ENCODE measurements around the gene HES4. TPM values are rescaled to one million over a fixed set of nuclear protein-coding genes. Genes with fewer than 3 reads are reported as not detected.

The HES4 gene
- total and polyA plus RNA-seq, 7 donors, result 2.3 to 21.8 (median 12.3) TPM

GRCh38 chr1:975365-975764 is 24.5 kb downstream of the HES4 start:
- TF ChIP-seq, protein P1, sequence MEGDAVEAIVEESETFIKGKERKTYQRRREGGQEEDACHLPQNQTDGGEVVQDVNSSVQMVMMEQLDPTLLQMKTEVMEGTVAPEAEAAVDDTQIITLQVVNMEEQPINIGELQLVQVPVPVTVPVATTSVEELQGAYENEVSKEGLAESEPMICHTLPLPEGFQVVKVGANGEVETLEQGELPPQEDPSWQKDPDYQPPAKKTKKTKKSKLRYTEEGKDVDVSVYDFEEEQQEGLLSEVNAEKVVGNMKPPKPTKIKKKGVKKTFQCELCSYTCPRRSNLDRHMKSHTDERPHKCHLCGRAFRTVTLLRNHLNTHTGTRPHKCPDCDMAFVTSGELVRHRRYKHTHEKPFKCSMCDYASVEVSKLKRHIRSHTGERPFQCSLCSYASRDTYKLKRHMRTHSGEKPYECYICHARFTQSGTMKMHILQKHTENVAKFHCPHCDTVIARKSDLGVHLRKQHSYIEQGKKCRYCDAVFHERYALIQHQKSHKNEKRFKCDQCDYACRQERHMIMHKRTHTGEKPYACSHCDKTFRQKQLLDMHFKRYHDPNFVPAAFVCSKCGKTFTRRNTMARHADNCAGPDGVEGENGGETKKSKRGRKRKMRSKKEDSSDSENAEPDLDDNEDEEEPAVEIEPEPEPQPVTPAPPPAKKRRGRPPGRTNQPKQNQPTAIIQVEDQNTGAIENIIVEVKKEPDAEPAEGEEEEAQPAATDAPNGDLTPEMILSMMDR (IDR thresholded peaks at IDR 0.05), result no peak
- Histone ChIP-seq H3K36me3 (ENCODE audit: insufficient read depth in 1 of 2, low read depth in 1 of 2) (no peaks in the 10 kb centered on the region), H3K27ac (no peak overlapping the region), H3K4me1 (peaks cover 22% of the 10 kb centered on the region), H3K27me3 (ENCODE audit: insufficient read depth in 3 of 3, low read length in 2 of 3) (peaks cover 0 to 10% (median 0%) of the 10 kb centered on the region in 3 donors), H3K9me3 (no peaks in the 10 kb centered on the region), H3K4me3 (no peak overlapping the region)
- WGBS, 3 donors, result 51 to 61% (median 61%) methylated on average over 8 to 9 of the region's 9 CpGs
- intact Hi-C loops (cut with DNase I), result loop anchor here in 1 of 2 donors (5.0 kb wide), 1 partner anchor 73 kb away; no protein-coding TSS in a partner anchor
- ATAC-seq, result no peak
- no peak for DNase-seq

DNA sequence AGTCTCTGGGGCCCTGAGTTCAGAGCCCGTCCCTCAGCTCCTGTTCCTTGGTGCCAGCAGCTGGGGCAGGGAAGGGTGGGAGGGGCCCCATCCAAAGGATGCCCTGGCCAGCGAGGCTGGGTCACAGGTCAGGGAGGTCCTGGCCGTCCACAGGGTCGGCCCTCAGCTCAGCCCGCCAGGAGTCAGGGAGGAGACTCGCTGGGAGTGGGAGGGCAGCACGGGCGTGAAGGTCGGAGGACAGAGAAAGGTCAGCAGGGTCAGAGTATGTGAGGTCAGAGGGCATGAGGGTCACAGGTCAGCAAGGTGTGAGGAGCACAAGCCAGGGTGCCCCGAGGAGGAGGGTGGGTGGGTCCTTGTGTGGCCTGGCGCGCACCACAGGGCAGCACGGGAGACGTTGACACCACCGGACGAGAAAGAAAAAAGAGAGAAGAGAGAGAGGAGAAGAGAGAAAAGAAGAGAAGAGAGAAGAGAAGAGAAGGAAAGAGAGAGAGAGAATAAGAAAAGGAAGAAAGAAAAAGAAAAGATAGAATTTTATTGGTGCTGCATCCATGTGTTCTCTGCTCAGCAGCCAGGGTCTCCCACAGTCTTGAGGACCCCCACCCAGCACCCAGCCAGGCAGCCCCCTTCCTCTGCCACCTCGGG is 25.1 kb downstream of the HES4 start:
- peak in 1 of 4 donors; percentile 1 for ATAC-seq
- Histone ChIP-seq H3K27ac (no peak overlapping the region), H3K36me3 (ENCODE audit: insufficient read depth in 1 of 2, low read depth in 1 of 2) (no peaks in the 10 kb centered on the region), H3K4me1 (peaks cover 16% of the 10 kb centered on the region), H3K9me3 (no peaks in the 10 kb centered on the region), H3K27me3 (ENCODE audit: insufficient read depth in 3 of 3, low read length in 2 of 3) (peaks cover 0 to 14% (median 0%) of the 10 kb centered on the region in 3 donors), H3K4me3 (no peak overlapping the region)
- peak in 1 of 2 donors; percentile 61 for DNase-seq
- 29 to 46% (median 30%) methylated on average over 16 to 17 of the region's 17 CpGs for WGBS, 3 donors
- intact Hi-C loops (cut with DNase I), result loop anchor here in 1 of 2 donors (5.0 kb wide), 1 partner anchor 73 kb away; no protein-coding TSS in a partner anchor
- TF ChIP-seq, protein P1 (IDR thresholded peaks at IDR 0.05), result no peak

DNA sequence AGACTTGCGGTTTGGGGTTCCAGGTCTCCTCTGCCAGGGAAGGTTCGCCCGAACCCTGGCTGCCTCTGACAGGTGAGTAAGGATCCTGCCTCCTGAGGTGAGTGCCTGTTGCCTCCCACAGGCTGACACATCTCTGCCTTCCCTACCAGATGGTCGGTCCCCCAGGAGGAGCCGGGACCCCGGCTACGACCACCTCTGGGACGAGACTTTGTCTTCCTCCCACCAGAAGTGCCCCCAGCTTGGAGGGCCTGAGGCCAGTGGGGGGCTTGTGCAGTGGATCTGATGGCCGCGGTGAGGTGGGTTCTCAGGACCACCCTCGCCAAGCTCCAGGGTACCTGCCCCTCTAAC is 25.6 kb downstream of the HES4 start:
- H3K4me1 ChIP-seq, result peaks cover 11% of the 10 kb centered on the region
- no peaks in the 10 kb centered on the region for H3K36me3 ChIP-seq (ENCODE audit: insufficient read depth in 1 of 2, low read depth in 1 of 2)
- intact Hi-C loops (cut with DNase I), result no loop called here
- TF ChIP-seq, protein P1 (IDR thresholded peaks at IDR 0.05), result no peak
- 51 to 53% (median 52%) methylated on average over 10 to 11 of the region's 11 CpGs for WGBS, 3 donors
- H3K27me3 ChIP-seq (ENCODE audit: insufficient read depth in 3 of 3, low read length in 2 of 3), result peaks cover 0 to 14% (median 0%) of the 10 kb centered on the region in 3 donors
- no peak for DNase-seq
- H3K4me3 ChIP-seq, result no peak overlapping the region
- ATAC-seq, result peak in 3 of 4 donors; percentile 3 to 8 (median 6)
- H3K9me3 ChIP-seq, result no peaks in the 10 kb centered on the region
- H3K27ac ChIP-seq, result no peak overlapping the region

DNA sequence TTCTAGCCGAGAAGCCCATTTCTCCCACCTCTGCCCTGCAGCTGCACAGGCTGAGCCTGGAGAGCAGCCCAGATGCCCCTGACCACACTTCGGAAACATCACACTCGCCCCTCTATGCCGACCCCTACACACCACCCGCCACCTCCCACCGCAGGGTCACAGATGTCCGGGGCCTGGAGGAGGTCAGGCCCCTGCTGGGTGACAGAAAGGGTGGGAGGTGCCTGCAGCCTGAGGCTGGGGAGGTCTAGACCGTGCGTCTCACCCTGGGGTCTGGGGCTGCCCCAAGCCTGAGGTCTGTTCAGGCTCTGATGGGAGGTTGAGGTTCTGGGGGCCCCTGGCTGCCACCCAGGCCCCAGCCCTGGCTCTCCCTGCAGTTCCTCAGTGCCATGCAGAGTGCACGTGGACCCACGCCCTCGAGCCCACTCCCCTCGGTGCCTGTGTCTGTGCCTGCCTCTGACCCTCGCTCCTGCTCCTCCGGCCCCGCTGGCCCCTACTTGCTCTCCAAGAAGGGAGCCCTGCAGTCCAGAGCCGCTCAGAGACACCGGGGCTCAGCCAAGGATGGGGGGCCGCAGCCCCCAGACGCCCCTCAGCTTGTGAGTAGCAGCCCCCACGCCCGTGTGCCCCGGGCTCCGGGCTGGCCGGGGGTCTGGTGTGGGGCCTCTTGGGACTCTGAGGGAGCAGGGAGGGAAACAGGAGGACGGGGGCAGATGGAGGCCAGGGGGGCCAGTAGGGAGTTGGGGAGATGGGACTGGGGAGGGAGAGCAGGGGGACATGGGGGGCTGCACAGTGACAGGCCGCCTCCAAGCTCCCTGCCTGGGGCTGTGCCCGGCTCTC is 26.2 kb downstream of the HES4 start:
- H3K27me3 ChIP-seq (ENCODE audit: insufficient read depth in 3 of 3, low read length in 2 of 3), result peaks cover 0 to 15% (median 1%) of the 10 kb centered on the region in 3 donors
- ATAC-seq (peak in 3 of 4 donors; percentile 17 to 29 (median 20)), DNase-seq (peak in 1 of 2 donors; percentile 64)

More for the DNA sequence above, 26.2 kb downstream of the HES4 start:
- intact Hi-C loops (cut with DNase I), result no loop called here
- TF ChIP-seq, protein P1 (IDR thresholded peaks at IDR 0.05), result no peak
- H3K27ac ChIP-seq, result no peak overlapping the region
- no peaks in the 10 kb centered on the region for H3K9me3 ChIP-seq
- 41 to 52% (median 42%) methylated on average over 27 to 28 of the region's 28 CpGs for WGBS, 3 donors
- H3K4me1 ChIP-seq, result peaks cover 5% of the 10 kb centered on the region
- H3K36me3 ChIP-seq (ENCODE audit: insufficient read depth in 1 of 2, low read depth in 1 of 2), result no peaks in the 10 kb centered on the region
- no peak overlapping the region for H3K4me3 ChIP-seq

All from psoas muscle (tissue), 8 donors.